Lung (tissue), 12 donors: ENCODE data around the gene SPX. TPM values are rescaled to one million over a fixed set of nuclear protein-coding genes. Genes with fewer than 3 reads are reported as not detected.

Experiments used
- ATAC-seq: fragments of 200-7000 bp; cut with Tn5 transposase; one replicate; pipeline ENCODE4 v1.9.1; 2020; ENCODE audit warnings: moderate number of reproducible peaks; ENCODE audit not compliant: insufficient read depth, low FRiP score
- DNase-seq, 3 donors: peaks; one replicate each; pipeline ENCODE4 v3.0.0-alpha.2; 2013 to 2017
- H3K27ac ChIP-seq, 2 donors: one replicate each; pipeline ENCODE4 v1.5.1; 2013; ENCODE audit warnings: mild to moderate bottlenecking in 2 of 2, moderate library complexity in 2 of 2, control low read depth in 1 of 2, inconsistent platforms in 1 of 2, low read depth in 1 of 2, low read length in 1 of 2
- H3K27me3 ChIP-seq, 3 donors: one replicate each; pipeline ENCODE4 v1.5.1; 2013; ENCODE audit warnings: low read length in 2 of 3; ENCODE audit not compliant: control insufficient read depth in 3 of 3, insufficient read depth in 3 of 3
- H3K36me3 ChIP-seq, 4 donors: one replicate each; pipeline ENCODE4 v1.5.1; 2013; ENCODE audit warnings: low read length in 4 of 4, mild to moderate bottlenecking in 1 of 4, moderate library complexity in 1 of 4; ENCODE audit not compliant: control insufficient read depth in 4 of 4, insufficient read depth in 4 of 4
- H3K4me1 ChIP-seq, 5 donors: one replicate each; pipeline ENCODE4 v1.5.1; 2013; ENCODE audit warnings: low read length in 5 of 5, mild to moderate bottlenecking in 2 of 5, moderate library complexity in 1 of 5; ENCODE audit not compliant: control insufficient read depth in 5 of 5, insufficient read depth in 5 of 5
- H3K4me3 ChIP-seq: one replicate; pipeline ENCODE4 v1.5.1; 2013; ENCODE audit warnings: mild to moderate bottlenecking, control low read depth, moderate library complexity
- H3K9ac ChIP-seq, 2 donors: one replicate each; pipeline ENCODE4 v1.5.1; 2013; ENCODE audit warnings: low read length in 2 of 2, control low read depth in 1 of 2; ENCODE audit not compliant: insufficient read depth in 1 of 2
- H3K9me3 ChIP-seq, 4 donors: one replicate each; pipeline ENCODE4 v1.5.1; 2013; ENCODE audit warnings: low read length in 3 of 4, mild to moderate bottlenecking in 1 of 4, moderate library complexity in 1 of 4; ENCODE audit not compliant: control insufficient read depth in 4 of 4, insufficient read depth in 3 of 4
- CTCF ChIP-seq: IDR thresholded peaks from 2 replicates; pipeline ENCODE4 v1.5.1; 2012; ENCODE audit warnings: mild to moderate bottlenecking; ENCODE audit errors: control extremely low read depth, extremely low read depth
- WGBS, 2 donors: extraction: QIAGEN DNeasy Blood & Tissue Kit; methylation state at CpG; one replicate each; pipeline ENCODE4 v1.1.7; 2013; 5-methylcytosine and 5-hydroxymethylcytosine counted together
- polyA plus RNA-seq, 2 donors: library from polyadenylated mRNA; stranded (reverse); fragments of 200-250 nt; gene quantifications; one replicate each; pipeline ENCODE4 v1.2.1, GENCODE V29; 2013
- total RNA-seq, 2 donors: library from RNA; depleted of rRNA in 1 of 2; stranded (reverse); fragments of >200 nt in 1 of 2; gene quantifications; one replicate each; pipeline ENCODE4 v1.2.1, GENCODE V29; 2014 to 2021
- donor health status: control.
- donor health status: control.
- donor health status: Bipolar disorder and iron deficiency.
- donor health status: healthy.
- donor health status: DM: yes; HTN: yes; CAD: no.

SPX gene
- total and polyA plus RNA-seq, 4 donors: 0.09 to 24.0 (median 0.55) TPM

GRCh38 chr12:21562859-21563258, 36.8 kb downstream of the SPX start:
- H3K27me3 ChIP-seq: no peaks in the 10 kb centered on the region
- no peaks in the 10 kb centered on the region for H3K36me3 ChIP-seq
- TF ChIP-seq CTCF: no peak
- 79% methylated on average over 2 of the region's 2 CpGs for WGBS, 2 donors
- DNase-seq: no peak
- H3K27ac ChIP-seq: no peak overlapping the region
- no peaks in the 10 kb centered on the region for H3K9me3 ChIP-seq
- H3K4me3 ChIP-seq: no peak overlapping the region
- no peaks in the 10 kb centered on the region for H3K4me1 ChIP-seq
- ATAC-seq: no peak
- no peak overlapping the region for H3K9ac ChIP-seq

GRCh38 chr12:21566223-21566906, 40.3 kb downstream of the SPX start:
- DNase-seq (no peak), ATAC-seq (no peak)
- H3K9me3 ChIP-seq: no peaks in the 10 kb centered on the region
- H3K36me3 ChIP-seq: no peaks in the 10 kb centered on the region
- WGBS, 2 donors: 86 to 88% methylated on average over 5 of the region's 5 CpGs
- no peaks in the 10 kb centered on the region for H3K4me1 ChIP-seq
- H3K27me3 ChIP-seq: no peaks in the 10 kb centered on the region
- TF ChIP-seq CTCF: no peak
- no peak overlapping the region for H3K4me3 ChIP-seq
- H3K27ac ChIP-seq: no peak overlapping the region
- H3K9ac ChIP-seq: no peak overlapping the region

DNA sequence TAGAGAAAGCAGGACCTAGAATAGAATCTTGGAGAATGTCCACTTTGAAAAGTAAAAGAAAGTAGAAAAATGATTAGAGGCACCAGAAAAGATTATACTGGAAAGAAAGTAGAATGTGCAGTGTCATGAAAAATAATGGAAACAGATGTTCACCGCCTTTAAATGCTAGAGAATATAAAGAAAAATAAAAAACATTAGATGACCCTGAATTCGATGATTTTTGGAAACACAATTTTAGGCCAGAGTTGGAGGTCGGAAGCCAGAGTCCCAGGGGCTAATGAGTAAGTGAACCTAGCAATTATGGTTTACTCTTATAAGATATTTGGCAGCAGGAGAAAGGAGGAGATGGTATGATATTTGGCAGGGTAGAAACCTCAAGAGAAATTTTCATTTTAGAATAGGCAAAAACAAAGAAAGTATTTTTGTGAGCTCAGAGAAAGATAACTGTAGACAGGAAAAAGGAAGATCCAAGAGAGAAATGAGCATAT, 40.9 kb downstream of the SPX start:
- Histone ChIP-seq H3K4me3 (no peak overlapping the region), H3K4me1 (no peaks in the 10 kb centered on the region), H3K9ac (no peak overlapping the region), H3K27me3 (no peaks in the 10 kb centered on the region), H3K27ac (no peak overlapping the region), H3K36me3 (no peaks in the 10 kb centered on the region), H3K9me3 (no peaks in the 10 kb centered on the region)
- no peak for TF ChIP-seq CTCF
- ATAC-seq (no peak), DNase-seq (no peak)
- 91 to 94% methylated on average over 3 of the region's 3 CpGs for WGBS, 2 donors

GRCh38 chr12:21568115-21568514, 42.0 kb downstream of the SPX start:
- Histone ChIP-seq H3K4me3 (no peak overlapping the region), H3K9me3 (no peaks in the 10 kb centered on the region), H3K27ac (no peak overlapping the region), H3K4me1 (no peaks in the 10 kb centered on the region), H3K36me3 (no peaks in the 10 kb centered on the region), H3K9ac (no peak overlapping the region), H3K27me3 (no peaks in the 10 kb centered on the region)
- WGBS, 2 donors: 88 to 91% methylated on average over 4 of the region's 4 CpGs
- DNase-seq (no peak), ATAC-seq (no peak)
- no peak for TF ChIP-seq CTCF
